ENCODE results near the gene SYPL2. TPM values are rescaled to one million over a fixed set of nuclear protein-coding genes. Genes with fewer than 3 reads are reported as not detected.

The SYPL2 gene
- total RNA-seq, 1 donor from 2014 or later = not detected

DNA sequence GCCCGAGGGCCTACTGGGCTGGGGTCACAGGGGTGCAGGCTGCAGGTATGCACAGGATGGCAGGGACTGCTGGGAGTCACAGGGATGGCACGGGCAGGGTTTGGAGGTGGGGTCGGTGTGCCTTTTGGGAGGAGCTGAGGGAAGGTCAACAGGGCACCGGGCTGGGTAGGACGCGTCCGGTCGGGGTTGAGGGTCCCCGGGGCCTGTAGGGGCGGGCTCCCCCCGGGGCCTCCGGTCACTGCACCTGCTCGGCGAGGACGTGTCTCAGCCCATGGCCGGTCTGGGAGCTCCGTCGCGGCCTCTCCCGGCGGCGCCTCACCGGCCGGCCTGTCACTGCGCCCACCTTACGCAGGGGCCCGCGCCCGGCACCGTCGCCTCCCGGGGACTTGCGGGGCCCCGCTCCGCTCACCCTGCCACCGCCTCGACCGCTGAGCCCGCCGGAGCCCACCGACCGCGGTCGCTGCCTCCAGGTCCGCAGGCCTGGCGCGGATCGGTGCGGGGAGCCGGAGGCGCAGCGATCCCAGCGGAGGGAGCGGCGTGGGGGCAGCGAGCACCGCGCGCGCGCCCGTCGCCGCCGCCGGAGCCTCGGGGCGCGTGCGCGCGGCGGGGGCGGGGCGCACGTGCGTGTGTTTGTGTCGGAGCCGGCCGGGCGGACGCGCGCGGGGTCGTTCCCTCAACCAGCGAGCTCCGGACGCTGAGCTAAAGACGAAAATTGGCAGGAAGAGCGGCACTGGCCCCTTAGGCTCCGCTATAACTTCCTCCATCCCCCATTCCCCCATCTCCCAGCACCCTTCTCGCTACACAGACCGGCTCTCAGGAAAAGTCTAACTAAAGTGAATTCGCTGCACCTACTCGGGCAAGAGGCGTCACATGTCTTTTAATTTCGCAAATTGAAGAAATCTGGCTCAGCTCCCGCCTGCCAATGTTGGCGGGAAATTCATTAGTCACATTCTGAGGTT, 43.1 kb downstream of the SYPL2 start, which contains the start of gene AMIGO1:
Gene AMIGO1 (minus strand): TSS at position 552 of the 959 bp plus-strand sequence. CDS start 815 bp downstream, outside the sequence.
- H3K27ac ChIP-seq = no peak within 1 kb of the TSS
- no peaks in the 10 kb centered on the region for H3K9me3 Mint-ChIP-seq
- peaks cover 6% of the 10 kb centered on the region for H3K4me1 ChIP-seq
- no peaks in the 10 kb centered on the region for H3K9me3 ChIP-seq (ENCODE audit: low read depth)
- no peak for TF ChIP-seq EZH2 (IDR thresholded peaks at IDR 0.05)
- TF ChIP-seq EZH2phosphoT487 (IDR thresholded peaks at IDR 0.05) = no peak
- TF ChIP-seq, protein P1, sequence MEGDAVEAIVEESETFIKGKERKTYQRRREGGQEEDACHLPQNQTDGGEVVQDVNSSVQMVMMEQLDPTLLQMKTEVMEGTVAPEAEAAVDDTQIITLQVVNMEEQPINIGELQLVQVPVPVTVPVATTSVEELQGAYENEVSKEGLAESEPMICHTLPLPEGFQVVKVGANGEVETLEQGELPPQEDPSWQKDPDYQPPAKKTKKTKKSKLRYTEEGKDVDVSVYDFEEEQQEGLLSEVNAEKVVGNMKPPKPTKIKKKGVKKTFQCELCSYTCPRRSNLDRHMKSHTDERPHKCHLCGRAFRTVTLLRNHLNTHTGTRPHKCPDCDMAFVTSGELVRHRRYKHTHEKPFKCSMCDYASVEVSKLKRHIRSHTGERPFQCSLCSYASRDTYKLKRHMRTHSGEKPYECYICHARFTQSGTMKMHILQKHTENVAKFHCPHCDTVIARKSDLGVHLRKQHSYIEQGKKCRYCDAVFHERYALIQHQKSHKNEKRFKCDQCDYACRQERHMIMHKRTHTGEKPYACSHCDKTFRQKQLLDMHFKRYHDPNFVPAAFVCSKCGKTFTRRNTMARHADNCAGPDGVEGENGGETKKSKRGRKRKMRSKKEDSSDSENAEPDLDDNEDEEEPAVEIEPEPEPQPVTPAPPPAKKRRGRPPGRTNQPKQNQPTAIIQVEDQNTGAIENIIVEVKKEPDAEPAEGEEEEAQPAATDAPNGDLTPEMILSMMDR (IDR thresholded peaks at IDR 0.05) = no peak
- H3K27me3 Mint-ChIP-seq (ENCODE audit: insufficient read depth, low read depth) = peaks cover 5% of the 10 kb centered on the region
- H3K4me1 Mint-ChIP-seq = peaks cover 21% of the 10 kb centered on the region
- H3K4me3 ChIP-seq = peak within 1 kb of the TSS; percentile 58
- peaks cover 4% of the 10 kb centered on the region for H3F3A ChIP-seq (ENCODE audit: low read depth)
- H3K79me2 ChIP-seq (ENCODE audit: low read depth) = no peaks in the 10 kb centered on the region
- no peaks in the 10 kb centered on the region for H4K20me1 ChIP-seq (ENCODE audit: low read depth)
- no peak within 1 kb of the TSS for H3K9ac ChIP-seq
- H3K36me3 Mint-ChIP-seq = no peaks in the 10 kb centered on the region
- H3K27me3 ChIP-seq = peaks cover 48% of the 10 kb centered on the region
- H3K27ac Mint-ChIP-seq = peak within 1 kb of the TSS; percentile 57
- peak within 1 kb of the TSS; percentile 98 for H2AFZ ChIP-seq (replicated peaks)
- peak within 1 kb of the TSS; percentile 94 for H3K4me2 ChIP-seq
- DNase-seq (ENCODE audit: low spot score) = peak; percentile 92
- peak within 1 kb of the TSS; percentile 95 for H3K4me3 Mint-ChIP-seq
- no peaks in the 10 kb centered on the region for H3K36me3 ChIP-seq

DNA sequence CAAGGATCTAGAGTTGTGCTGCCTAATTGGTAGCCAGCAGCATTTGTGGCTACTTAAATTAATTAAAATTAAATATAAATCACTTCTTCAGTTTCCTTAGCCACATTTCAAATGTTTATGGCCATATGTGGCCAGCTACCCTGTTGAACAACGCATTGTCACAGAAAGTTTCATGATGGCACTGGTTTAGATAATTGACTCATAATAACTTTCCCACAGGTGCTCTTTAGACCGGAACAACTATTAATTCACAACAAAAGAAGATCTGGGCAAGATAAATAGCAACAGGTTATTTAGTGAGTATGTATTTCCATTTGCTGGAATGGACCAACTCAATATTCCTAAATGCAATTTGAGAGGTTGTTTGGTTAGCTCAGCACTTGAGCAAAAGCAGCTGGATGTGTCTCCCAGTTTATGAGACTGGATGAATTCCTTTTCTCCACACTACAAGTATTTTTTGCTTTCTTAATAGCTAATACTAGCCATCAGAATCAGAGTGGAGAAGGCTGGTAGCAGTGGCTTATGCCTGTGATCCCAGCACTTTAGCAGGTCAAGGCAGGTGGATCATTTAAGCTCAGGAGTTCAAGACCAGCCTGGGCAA, 46.9 kb downstream of the SYPL2 start:
- Mint-ChIP-seq H3K27me3 (ENCODE audit: insufficient read depth, low read depth) (peaks cover 5% of the 10 kb centered on the region), H3K27ac (no peak overlapping the region), H3K9me3 (no peaks in the 10 kb centered on the region), H3K4me3 (no peak overlapping the region), H3K4me1 (peaks cover 20% of the 10 kb centered on the region), H3K36me3 (no peaks in the 10 kb centered on the region)
- TF ChIP-seq, protein P1 (IDR thresholded peaks at IDR 0.05) = no peak
- TF ChIP-seq EZH2 (IDR thresholded peaks at IDR 0.05) (no peak), EZH2phosphoT487 (IDR thresholded peaks at IDR 0.05) (no peak)
- Histone ChIP-seq H3K9ac (no peak overlapping the region), H4K20me1 (ENCODE audit: low read depth) (no peaks in the 10 kb centered on the region), H3K27ac (no peak overlapping the region), H3K79me2 (ENCODE audit: low read depth) (no peaks in the 10 kb centered on the region), H3K4me3 (no peak overlapping the region), H3K4me2 (no peak overlapping the region), H3K27me3 (peaks cover 51% of the 10 kb centered on the region), H3F3A (ENCODE audit: low read depth) (peaks cover 4% of the 10 kb centered on the region), H3K36me3 (no peaks in the 10 kb centered on the region), H3K4me1 (peaks cover 6% of the 10 kb centered on the region), H3K9me3 (ENCODE audit: low read depth) (no peaks in the 10 kb centered on the region), H2AFZ (replicated peaks) (no peak overlapping the region)
- no peak for DNase-seq (ENCODE audit: low spot score)

DNA sequence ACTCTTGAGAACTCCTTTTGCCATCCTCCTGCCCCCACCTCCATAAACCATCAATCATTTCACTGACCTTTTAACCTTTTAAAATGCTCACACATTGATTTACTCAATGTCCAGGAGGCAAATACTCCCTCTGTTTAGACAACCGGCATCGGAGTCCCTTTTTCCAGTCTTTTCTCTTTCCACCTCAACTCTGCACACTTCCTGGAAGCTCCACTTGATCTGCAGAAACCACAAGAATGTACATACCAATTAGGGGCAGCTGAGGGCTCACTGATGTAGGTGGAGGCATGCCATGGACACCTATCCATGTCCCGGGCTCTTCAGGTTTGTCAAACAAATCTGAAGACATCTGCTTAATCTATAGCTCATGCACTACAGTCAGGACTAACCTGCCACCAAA, 48.5 kb downstream of the SYPL2 start:
- no peaks in the 10 kb centered on the region for H3K36me3 Mint-ChIP-seq
- H3K79me2 ChIP-seq (ENCODE audit: low read depth) = no peaks in the 10 kb centered on the region
- H3K4me2 ChIP-seq = no peak overlapping the region
- peaks cover 5% of the 10 kb centered on the region for H3K27me3 Mint-ChIP-seq (ENCODE audit: insufficient read depth, low read depth)
- no peak for DNase-seq (ENCODE audit: low spot score)
- H3K9me3 Mint-ChIP-seq = no peaks in the 10 kb centered on the region
- H4K20me1 ChIP-seq (ENCODE audit: low read depth) = no peaks in the 10 kb centered on the region
- no peak overlapping the region for H3K27ac ChIP-seq
- H3K27me3 ChIP-seq = peaks cover 41% of the 10 kb centered on the region
- no peak overlapping the region for H2AFZ ChIP-seq (replicated peaks)
- peaks cover 6% of the 10 kb centered on the region for H3K4me1 ChIP-seq
- no peak overlapping the region for H3K9ac ChIP-seq
- no peak overlapping the region for H3K4me3 ChIP-seq
- H3K36me3 ChIP-seq = no peaks in the 10 kb centered on the region
- peaks cover 2% of the 10 kb centered on the region for H3F3A ChIP-seq (ENCODE audit: low read depth)
- peaks cover 10% of the 10 kb centered on the region for H3K4me1 Mint-ChIP-seq
- TF ChIP-seq EZH2 (IDR thresholded peaks at IDR 0.05) (no peak), EZH2phosphoT487 (IDR thresholded peaks at IDR 0.05) (no peak)
- TF ChIP-seq, protein P1 (IDR thresholded peaks at IDR 0.05) = no peak
- no peaks in the 10 kb centered on the region for H3K9me3 ChIP-seq (ENCODE audit: low read depth)
- no peak overlapping the region for H3K27ac Mint-ChIP-seq
- no peak overlapping the region for H3K4me3 Mint-ChIP-seq

All from neural progenitor cell (in vitro differentiated cells).